BLaER1 (cell line): ENCODE data around the gene NEK5.

ENCODE experiments used
- H3K27ac ChIP-seq: shearing (Covaris generic); formaldehyde crosslinking; 2 replicates; pipeline ENCODE4 v1.8.1; 2022
- H3K27me3 ChIP-seq: shearing (Covaris generic); formaldehyde crosslinking; 2 replicates; pipeline ENCODE4 v1.8.1; 2022
- H3K36me3 ChIP-seq: shearing (Covaris generic); formaldehyde crosslinking; 2 replicates; pipeline ENCODE4 v1.8.1; 2022
- H3K4me1 ChIP-seq: shearing (Covaris generic); formaldehyde crosslinking; 2 replicates; pipeline ENCODE4 v1.8.1; 2022
- H3K4me2 ChIP-seq: shearing (Covaris generic); formaldehyde crosslinking; 2 replicates; pipeline ENCODE4 v1.8.1; 2022
- H3K4me3 ChIP-seq: shearing (Covaris generic); formaldehyde crosslinking; 2 replicates; pipeline ENCODE4 v1.8.1; 2022
- H3K9ac ChIP-seq: shearing (Covaris generic); formaldehyde crosslinking; 2 replicates; pipeline ENCODE4 v1.8.1; 2022
- H3K9me3 ChIP-seq: shearing (Covaris generic); formaldehyde crosslinking; 2 replicates; pipeline ENCODE4 v1.8.1; 2022
- H4K20me1 ChIP-seq: shearing (Covaris generic); formaldehyde crosslinking; 2 replicates; pipeline ENCODE4 v1.8.1; 2022
- Cebpa-rat ChIP-seq: shearing (Covaris generic); IDR thresholded peaks from 2 replicates; pipeline ENCODE4 v1.8.1; 2022

Gene NEK5

GRCh38 chr13:52141299-52141698, 12.4 kb upstream of the NEK5 start:
- Histone ChIP-seq H4K20me1 (no peaks in the 10 kb centered on the region), H3K27ac (no peak overlapping the region), H3K9ac (no peak overlapping the region), H3K4me2 (no peak overlapping the region), H3K4me1 (no peaks in the 10 kb centered on the region), H3K27me3 (no peaks in the 10 kb centered on the region), H3K4me3 (no peak overlapping the region), H3K36me3 (no peaks in the 10 kb centered on the region), H3K9me3 (no peaks in the 10 kb centered on the region)
- no peak for TF ChIP-seq Cebpa-rat

- no peak overlapping the region for H3K9ac ChIP-seq
- no peaks in the 10 kb centered on the region for H3K36me3 ChIP-seq
- TF ChIP-seq Cebpa-rat, result no peak
- H3K4me2 ChIP-seq, result no peak overlapping the region
- no peak overlapping the region for H3K27ac ChIP-seq
- H3K4me3 ChIP-seq, result no peak overlapping the region
- H3K9me3 ChIP-seq, result no peaks in the 10 kb centered on the region
- H4K20me1 ChIP-seq, result no peaks in the 10 kb centered on the region
- H3K4me1 ChIP-seq, result no peaks in the 10 kb centered on the region
- no peaks in the 10 kb centered on the region for H3K27me3 ChIP-seq
Measured at GRCh38 chr13:52137489-52137888, 8.6 kb upstream of the NEK5 start.

DNA sequence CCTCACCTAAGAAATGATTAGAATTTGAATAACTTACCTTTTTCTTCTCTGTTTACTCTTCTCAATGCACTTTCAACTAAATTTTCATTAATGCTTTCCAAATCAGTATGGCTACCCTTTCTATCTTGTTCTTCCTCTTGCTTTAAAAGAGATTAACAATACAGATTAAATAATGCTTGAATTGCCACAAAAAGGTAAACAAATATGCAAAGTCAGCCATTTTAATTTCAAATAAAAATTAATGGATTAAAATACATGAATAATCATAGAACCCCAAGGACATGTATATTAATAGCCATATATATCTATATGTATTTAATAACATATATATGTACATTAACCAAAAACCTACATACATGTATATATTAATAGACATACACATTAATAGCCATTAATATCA, 7.9 kb upstream of the NEK5 start:
- Histone ChIP-seq H3K9me3 (no peaks in the 10 kb centered on the region), H3K27ac (no peak overlapping the region), H3K9ac (no peak overlapping the region), H3K4me2 (no peak overlapping the region), H3K27me3 (no peaks in the 10 kb centered on the region), H3K36me3 (no peaks in the 10 kb centered on the region), H3K4me1 (no peaks in the 10 kb centered on the region), H4K20me1 (no peaks in the 10 kb centered on the region), H3K4me3 (no peak overlapping the region)
- TF ChIP-seq Cebpa-rat, result no peak

DNA sequence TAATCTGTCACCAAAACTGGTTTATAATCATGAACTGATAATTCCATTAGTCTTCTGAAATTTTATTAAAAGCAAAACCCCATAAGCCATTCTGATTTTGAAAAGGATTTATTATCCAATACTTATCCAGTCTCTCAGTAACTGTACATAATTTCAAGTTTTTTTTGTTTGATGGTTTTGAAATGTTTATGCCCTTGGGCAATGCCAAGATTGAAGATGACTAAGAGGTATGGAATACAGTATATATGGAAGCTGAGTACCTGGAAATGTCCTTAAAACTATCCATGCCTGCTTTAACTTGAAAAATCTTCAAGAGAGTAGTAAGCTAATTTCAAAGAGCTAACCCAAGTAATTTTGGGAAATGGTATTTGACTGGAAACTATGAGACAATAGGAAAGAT, 1.8 kb upstream of the NEK5 start:
- Histone ChIP-seq H3K4me3 (no peak overlapping the region), H4K20me1 (no peaks in the 10 kb centered on the region)

GRCh38 chr13:52127783-52128702, 830 bp downstream of the NEK5 start:
- Histone ChIP-seq H3K36me3 (no peaks in the 10 kb centered on the region), H3K4me1 (peaks cover 16% of the 10 kb centered on the region), H3K9ac (peak overlapping the region; percentile 42; the same call in 1 of the 2 replicates), H3K27ac (no peak overlapping the region), H3K27me3 (peaks cover 24% of the 10 kb centered on the region), H3K9me3 (no peaks in the 10 kb centered on the region), H3K4me2 (peak overlapping the region; percentile 98), H3K4me3 (peak overlapping the region; percentile 72), H4K20me1 (no peaks in the 10 kb centered on the region)
- no peak for TF ChIP-seq Cebpa-rat

More for the DNA sequence above, 1.8 kb upstream of the NEK5 start:
- no peak overlapping the region for H3K27ac ChIP-seq
- TF ChIP-seq Cebpa-rat, result no peak
- H3K27me3 ChIP-seq, result peaks cover 24% of the 10 kb centered on the region
- H3K9me3 ChIP-seq, result no peaks in the 10 kb centered on the region
- H3K36me3 ChIP-seq, result no peaks in the 10 kb centered on the region
- H3K9ac ChIP-seq, result no peak overlapping the region
- H3K4me1 ChIP-seq, result peaks cover 16% of the 10 kb centered on the region
- H3K4me2 ChIP-seq, result no peak overlapping the region

DNA sequence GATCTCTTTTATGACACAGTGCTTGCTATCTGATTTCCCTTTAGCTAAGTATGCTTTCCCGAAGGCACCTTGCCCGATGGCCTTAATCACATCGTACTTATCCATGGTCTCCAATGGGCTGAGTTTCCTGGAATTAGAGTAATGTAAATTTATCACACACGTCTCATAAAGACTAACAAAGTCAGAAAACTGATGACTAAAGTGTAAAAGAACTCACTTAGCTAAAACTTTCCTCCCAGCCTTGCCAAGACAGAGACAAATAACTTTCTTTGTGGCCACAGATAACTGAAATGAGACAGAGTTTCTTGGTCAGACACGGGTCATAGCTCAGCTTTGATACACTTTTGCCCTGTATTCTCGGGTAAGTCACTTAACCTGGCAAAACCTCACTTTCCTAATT, 1.5 kb downstream of the NEK5 start:
- Histone ChIP-seq H4K20me1 (no peaks in the 10 kb centered on the region), H3K4me1 (peaks cover 16% of the 10 kb centered on the region), H3K9ac (no peak overlapping the region), H3K27me3 (peaks cover 24% of the 10 kb centered on the region), H3K27ac (no peak overlapping the region), H3K4me2 (no peak overlapping the region), H3K4me3 (no peak overlapping the region), H3K36me3 (no peaks in the 10 kb centered on the region), H3K9me3 (no peaks in the 10 kb centered on the region)
- TF ChIP-seq Cebpa-rat, result no peak

DNA sequence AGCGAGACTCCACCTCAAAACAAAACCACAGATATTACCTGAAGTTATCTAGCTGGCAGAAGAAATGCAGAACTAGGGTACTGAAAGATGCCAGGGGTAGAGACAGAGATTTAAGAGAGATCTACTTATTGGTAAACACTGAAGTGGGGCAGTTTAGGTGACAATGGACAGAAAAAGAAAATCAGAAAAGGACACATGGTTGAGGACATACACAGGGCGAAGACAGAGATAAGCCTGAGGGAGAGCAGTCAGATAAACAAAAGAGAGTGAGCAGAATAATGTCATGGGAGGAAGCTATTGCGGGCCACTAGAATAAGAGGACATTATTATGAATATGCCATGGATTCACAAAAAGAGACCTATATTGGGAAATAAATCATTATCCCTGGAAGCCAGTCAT, 3.3 kb downstream of the NEK5 start:
- H3K9ac ChIP-seq, result no peak overlapping the region
- H3K27me3 ChIP-seq, result peaks cover 24% of the 10 kb centered on the region
- H3K9me3 ChIP-seq, result no peaks in the 10 kb centered on the region
- no peaks in the 10 kb centered on the region for H3K36me3 ChIP-seq
- no peak overlapping the region for H3K4me2 ChIP-seq
- H3K4me1 ChIP-seq, result peaks cover 16% of the 10 kb centered on the region
- H3K27ac ChIP-seq, result no peak overlapping the region
- H3K4me3 ChIP-seq, result no peak overlapping the region
- H4K20me1 ChIP-seq, result no peaks in the 10 kb centered on the region
- TF ChIP-seq Cebpa-rat, result no peak

GRCh38 chr13:52118595-52118994, 10.3 kb downstream of the NEK5 start:
- H3K4me1 ChIP-seq, result no peaks in the 10 kb centered on the region
- no peak overlapping the region for H3K9ac ChIP-seq
- no peak for TF ChIP-seq Cebpa-rat
- H3K4me2 ChIP-seq, result no peak overlapping the region
- H3K4me3 ChIP-seq, result no peak overlapping the region
- H3K9me3 ChIP-seq, result no peaks in the 10 kb centered on the region
- H3K36me3 ChIP-seq, result no peaks in the 10 kb centered on the region
- no peak overlapping the region for H3K27ac ChIP-seq
- no peaks in the 10 kb centered on the region; the same call in 1 of the 2 replicates for H3K27me3 ChIP-seq
- no peaks in the 10 kb centered on the region for H4K20me1 ChIP-seq

- no peak overlapping the region for H3K9ac ChIP-seq
- no peak for TF ChIP-seq Cebpa-rat
- no peaks in the 10 kb centered on the region; the same call in 1 of the 2 replicates for H3K27me3 ChIP-seq
- H3K9me3 ChIP-seq, result no peaks in the 10 kb centered on the region
- no peaks in the 10 kb centered on the region for H3K36me3 ChIP-seq
- no peak overlapping the region for H3K4me3 ChIP-seq
- H4K20me1 ChIP-seq, result no peaks in the 10 kb centered on the region
- no peaks in the 10 kb centered on the region for H3K4me1 ChIP-seq
- no peak overlapping the region for H3K27ac ChIP-seq
- H3K4me2 ChIP-seq, result no peak overlapping the region
Measured at GRCh38 chr13:52118095-52118494, 10.8 kb downstream of the NEK5 start.

DNA sequence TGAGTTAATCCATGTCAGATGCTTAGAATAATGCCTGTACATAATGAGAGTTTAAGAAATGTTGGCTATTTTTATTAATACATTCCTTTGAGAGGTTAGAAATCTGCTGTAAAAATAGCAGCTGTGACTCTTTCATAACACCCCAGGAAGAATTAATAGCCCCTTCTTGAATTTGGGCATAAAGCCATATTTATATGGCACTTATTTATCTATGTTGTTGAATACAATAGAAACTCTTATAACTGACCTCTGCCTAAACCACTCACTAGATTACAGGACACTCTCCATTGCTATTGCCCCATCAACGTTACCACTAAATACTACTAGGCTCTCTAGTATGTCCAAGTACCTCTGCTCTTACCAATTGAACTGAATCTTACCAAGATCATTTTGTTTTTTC, 16.3 kb downstream of the NEK5 start:
- Histone ChIP-seq H3K27me3 (no peaks in the 10 kb centered on the region; the same call in 1 of the 2 replicates), H4K20me1 (no peaks in the 10 kb centered on the region), H3K4me2 (no peak overlapping the region), H3K36me3 (no peaks in the 10 kb centered on the region), H3K9me3 (no peaks in the 10 kb centered on the region), H3K9ac (no peak overlapping the region), H3K27ac (no peak overlapping the region), H3K4me3 (no peak overlapping the region), H3K4me1 (no peaks in the 10 kb centered on the region)
- TF ChIP-seq Cebpa-rat, result no peak
